Karpas-422 (cell line): ENCODE results near the gene BYSL. TPM values are rescaled to one million over a fixed set of nuclear protein-coding genes. Genes with fewer than 3 reads are reported as not detected.

ENCODE experiments used
- DNase-seq: peaks from one replicate; pipeline ENCODE4 v3.0.0-alpha.2; 2015
- H2AFZ ChIP-seq: fragments of 200-600 bp; sonication (generic); 2 replicates; pipeline ENCODE4 v1.6.1; 2014; ENCODE audit warnings: antibody characterized with exemption, low read length, mixed read lengths
- H3K27ac ChIP-seq: fragments of 200-600 bp; sonication (generic); 2 replicates; pipeline ENCODE4 v1.5.1; 2014; ENCODE audit warnings: mild to moderate bottlenecking, low read length, moderate library complexity
- H3K27me3 ChIP-seq: fragments of 200-600 bp; sonication (generic); 2 replicates; pipeline ENCODE4 v1.6.1; 2014; ENCODE audit warnings: low read length, mixed read lengths
- H3K36me3 ChIP-seq: fragments of 200-600 bp; sonication (generic); 2 replicates; pipeline ENCODE4 v1.6.1; 2014; ENCODE audit warnings: low read length, mixed read lengths; ENCODE audit not compliant: insufficient read depth
- H3K4me1 ChIP-seq: fragments of 200-600 bp; sonication (generic); 2 replicates; pipeline ENCODE4 v1.6.1; 2014; ENCODE audit warnings: mild to moderate bottlenecking, low read length, mixed read lengths
- H3K4me2 ChIP-seq: fragments of 200-600 bp; sonication (generic); 2 replicates; pipeline ENCODE4 v1.6.1; 2014; ENCODE audit warnings: low read length, low read depth, mild to moderate bottlenecking; ENCODE audit not compliant: poor library complexity, severe bottlenecking
- H3K4me3 ChIP-seq: fragments of 200-600 bp; sonication (generic); 2 replicates; pipeline ENCODE4 v1.5.1; 2014; ENCODE audit warnings: mild to moderate bottlenecking, antibody characterized with exemption, low read length, mixed read lengths
- H3K79me2 ChIP-seq: fragments of 200-600 bp; sonication (generic); 2 replicates; pipeline ENCODE4 v1.6.1; 2014; ENCODE audit warnings: mild to moderate bottlenecking, low read length, mixed read lengths
- H3K9ac ChIP-seq: fragments of 200-600 bp; sonication (generic); 2 replicates; pipeline ENCODE4 v1.6.0; 2014; ENCODE audit warnings: low read length
- H3K9me2 ChIP-seq: fragments of 200-600 bp; sonication (generic), shearing (Covaris generic); replicated peaks from 2 replicates; pipeline ENCODE4 v1.6.0; 2014; ENCODE audit warnings: mild to moderate bottlenecking, low read length, moderate library complexity; ENCODE audit not compliant: insufficient read depth
- H3K9me3 ChIP-seq: fragments of 300-700, 200-600 bp; sonication (generic); 2 replicates; pipeline ENCODE4 v1.6.1; 2014; ENCODE audit warnings: low read length, mixed read lengths
- H4K20me1 ChIP-seq: fragments of 200-600 bp; sonication (generic); 2 replicates; pipeline ENCODE4 v1.6.1; 2014; ENCODE audit warnings: mild to moderate bottlenecking, antibody characterized with exemption, low read length, low read depth; ENCODE audit not compliant: insufficient read depth
- total RNA-seq: library from RNA; depleted of rRNA; stranded (reverse); fragments of >200 nt; shearing (Covaris generic); gene quantifications from 2 replicates; pipeline ENCODE4 v1.2.3, GENCODE V29; 2014; ENCODE audit warnings: low replicate concordance

The BYSL gene
- total RNA-seq, 1 experiment from 2014 or later = 17.9 TPM

- peaks cover 18% of the 10 kb centered on the region; the same call in 1 of the 2 replicates for H3K36me3 ChIP-seq
- H3K79me2 ChIP-seq = peaks cover 12% of the 10 kb centered on the region; the same call in 1 of the 2 replicates
- H3K27ac ChIP-seq = no peak overlapping the region
- no peak overlapping the region for H3K4me2 ChIP-seq
- no peaks in the 10 kb centered on the region for H4K20me1 ChIP-seq
- no peaks in the 10 kb centered on the region for H3K9me3 ChIP-seq
- H2AFZ ChIP-seq = no peak overlapping the region
- peaks cover 9% of the 10 kb centered on the region for H3K4me1 ChIP-seq
- H3K4me3 ChIP-seq = no peak overlapping the region
- H3K27me3 ChIP-seq = no peaks in the 10 kb centered on the region
- no peaks in the 10 kb centered on the region for H3K9me2 ChIP-seq
- no peak for DNase-seq
- no peak overlapping the region for H3K9ac ChIP-seq
Measured at GRCh38 chr6:41900861-41901260, 20.4 kb upstream of the BYSL start.

- DNase-seq = peak; percentile 71
- Histone ChIP-seq H3K4me2 (no peak overlapping the region), H4K20me1 (no peaks in the 10 kb centered on the region), H3K27ac (no peak overlapping the region), H3K9me2 (no peaks in the 10 kb centered on the region), H3K9ac (no peak overlapping the region), H3K27me3 (no peaks in the 10 kb centered on the region), H3K4me1 (no peaks in the 10 kb centered on the region), H3K36me3 (peaks cover 28% of the 10 kb centered on the region; the same call in 1 of the 2 replicates), H3K79me2 (peaks cover 17% of the 10 kb centered on the region; the same call in 1 of the 2 replicates), H3K4me3 (no peak overlapping the region), H3K9me3 (no peaks in the 10 kb centered on the region), H2AFZ (no peak overlapping the region)
Measured at GRCh38 chr6:41901882-41902519, 19.3 kb upstream of the BYSL start.

GRCh38 chr6:41909727-41910126 is 11.6 kb upstream of the BYSL start:
- Histone ChIP-seq H3K9me3 (no peaks in the 10 kb centered on the region), H3K4me2 (no peak overlapping the region), H3K27ac (no peak overlapping the region), H3K4me1 (peaks cover 8% of the 10 kb centered on the region), H3K4me3 (no peak overlapping the region), H3K36me3 (peaks cover 23% of the 10 kb centered on the region), H3K9ac (no peak overlapping the region), H3K79me2 (peaks cover 51% of the 10 kb centered on the region), H4K20me1 (no peaks in the 10 kb centered on the region), H3K9me2 (no peaks in the 10 kb centered on the region), H3K27me3 (no peaks in the 10 kb centered on the region), H2AFZ (no peak overlapping the region)
- no peak for DNase-seq

- H3K79me2 ChIP-seq = peaks cover 61% of the 10 kb centered on the region
- no peak overlapping the region for H3K4me3 ChIP-seq
- H3K9ac ChIP-seq = no peak overlapping the region
- no peaks in the 10 kb centered on the region for H4K20me1 ChIP-seq
- H3K4me1 ChIP-seq = peaks cover 11% of the 10 kb centered on the region
- H3K4me2 ChIP-seq = no peak overlapping the region
- H3K27me3 ChIP-seq = no peaks in the 10 kb centered on the region
- H3K27ac ChIP-seq = no peak overlapping the region
- H2AFZ ChIP-seq = no peak overlapping the region
- no peak for DNase-seq
- no peaks in the 10 kb centered on the region for H3K9me3 ChIP-seq
- H3K9me2 ChIP-seq = no peaks in the 10 kb centered on the region
- H3K36me3 ChIP-seq = peaks cover 4% of the 10 kb centered on the region; the same call in 1 of the 2 replicates
Measured at GRCh38 chr6:41914343-41914742, 7.0 kb upstream of the BYSL start.

- H3K9me2 ChIP-seq = no peaks in the 10 kb centered on the region
- H3K9ac ChIP-seq = no peak overlapping the region
- no peak overlapping the region for H3K27ac ChIP-seq
- peaks cover 18% of the 10 kb centered on the region for H3K4me1 ChIP-seq
- peaks cover 4% of the 10 kb centered on the region; the same call in 1 of the 2 replicates for H3K36me3 ChIP-seq
- DNase-seq = no peak
- no peaks in the 10 kb centered on the region for H3K27me3 ChIP-seq
- no peaks in the 10 kb centered on the region for H4K20me1 ChIP-seq
- H3K4me3 ChIP-seq = no peak overlapping the region
- H3K79me2 ChIP-seq = peaks cover 61% of the 10 kb centered on the region
- H3K9me3 ChIP-seq = no peaks in the 10 kb centered on the region
- no peak overlapping the region for H2AFZ ChIP-seq
- H3K4me2 ChIP-seq = no peak overlapping the region
Measured at GRCh38 chr6:41914869-41915530, 6.3 kb upstream of the BYSL start.

GRCh38 chr6:41917528-41917927 is 3.8 kb upstream of the BYSL start:
- Histone ChIP-seq H3K9ac (no peak overlapping the region), H3K27ac (no peak overlapping the region)

GRCh38 chr6:41921712-41921998 is 356 bp downstream of the BYSL start:
- Histone ChIP-seq H3K27me3 (no peaks in the 10 kb centered on the region), H3K9me2 (no peaks in the 10 kb centered on the region), H3K4me3 (peak overlapping the region; percentile 92), H3K4me1 (peaks cover 27% of the 10 kb centered on the region), H3K4me2 (peak overlapping the region; percentile 87), H3K27ac (peak overlapping the region; percentile 83), H3K9me3 (no peaks in the 10 kb centered on the region), H3K79me2 (peaks cover 78% of the 10 kb centered on the region), H3K36me3 (peaks cover 19% of the 10 kb centered on the region; the same call in 1 of the 2 replicates), H2AFZ (peak overlapping the region; percentile 99; the same call in 1 of the 2 replicates), H4K20me1 (peaks cover 7% of the 10 kb centered on the region; the same call in 1 of the 2 replicates), H3K9ac (peak overlapping the region; percentile 94)
- no peak for DNase-seq

More at GRCh38 chr6:41917528-41917927, 3.8 kb upstream of the BYSL start:
- DNase-seq = peak; percentile 15
- Histone ChIP-seq H3K9me3 (no peaks in the 10 kb centered on the region), H3K4me1 (peaks cover 22% of the 10 kb centered on the region), H3K27me3 (no peaks in the 10 kb centered on the region), H3K9me2 (no peaks in the 10 kb centered on the region), H3K79me2 (peaks cover 70% of the 10 kb centered on the region), H4K20me1 (peaks cover 1% of the 10 kb centered on the region; the same call in 1 of the 2 replicates), H3K36me3 (peaks cover 4% of the 10 kb centered on the region), H3K4me3 (no peak overlapping the region), H3K4me2 (no peak overlapping the region), H2AFZ (no peak overlapping the region)

GRCh38 chr6:41922154-41922553 is 855 bp downstream of the BYSL start:
- H3K9me3 ChIP-seq = no peaks in the 10 kb centered on the region
- peaks cover 19% of the 10 kb centered on the region; the same call in 1 of the 2 replicates for H3K36me3 ChIP-seq
- H3K27me3 ChIP-seq = no peaks in the 10 kb centered on the region
- no peaks in the 10 kb centered on the region for H3K9me2 ChIP-seq
- H2AFZ ChIP-seq = no peak overlapping the region
- H3K27ac ChIP-seq = peak overlapping the region; percentile 83
- peaks cover 9% of the 10 kb centered on the region; the same call in 1 of the 2 replicates for H4K20me1 ChIP-seq
- peak overlapping the region; percentile 94 for H3K9ac ChIP-seq
- peak; percentile 56 for DNase-seq
- peak overlapping the region; percentile 87 for H3K4me2 ChIP-seq
- H3K79me2 ChIP-seq = peaks cover 81% of the 10 kb centered on the region
- H3K4me3 ChIP-seq = peak overlapping the region; percentile 92
- H3K4me1 ChIP-seq = peaks cover 27% of the 10 kb centered on the region
